SK-N-SH (cell line): ENCODE data around the gene TMEM232. TPM values are rescaled to one million over a fixed set of nuclear protein-coding genes. Genes with fewer than 3 reads are reported as not detected.

Experiments
- CTCF ChIA-PET: fragments of 300-600, 350-600 bp; formaldehyde crosslinking; extraction: SDS; loops from one replicate; lab custom pipeline; 2021; lab: Yijun Ruan, JAX
- POLR2A ChIA-PET: fragments of 350-600 bp; sonication (Branson Sonifier 250); formaldehyde crosslinking; extraction: SDS; loops from one replicate; lab custom pipeline; 2020; ENCODE audit warnings: antibody characterized with exemption, inconsistent platforms; lab: Yijun Ruan, JAX
- DNase-seq: peaks from one replicate; pipeline ENCODE4 v3.0.0; 2012
- H2AFZ ChIP-seq: fragments of 200-600 bp; sonication (generic); 2 replicates; pipeline ENCODE4 v1.8.1; 2016; ENCODE audit warnings: antibody characterized with exemption, mild to moderate bottlenecking, low read depth
- H3F3A ChIP-seq: fragments of 200-600 bp; sonication (generic); replicated peaks from 2 replicates; pipeline ENCODE3; 2016; ENCODE audit warnings: antibody characterized with exemption, mild to moderate bottlenecking; ENCODE audit not compliant: insufficient read depth
- H3K27ac ChIP-seq, 2 experiments: fragments of 200-500 bp in 1 of 2; fragments of 200-600 bp in 1 of 2; sonication (Bioruptor generic) in 1 of 2; sonication (generic), shearing (Covaris generic) in 1 of 2; 2 replicates each; pipeline versions ENCODE4 v1.5.1 to v1.6.1; 2014 to 2016; ENCODE audit warnings: low read depth in 2 of 2, inconsistent platforms in 1 of 2, low read length in 1 of 2, mild to moderate bottlenecking in 1 of 2, mixed read lengths in 1 of 2
- H3K27me3 ChIP-seq: fragments of 200-600 bp; sonication (generic), shearing (Covaris generic); 2 replicates; pipeline ENCODE4 v1.6.1; 2016; ENCODE audit warnings: mixed run types; ENCODE audit not compliant: insufficient read depth
- H3K36me3 ChIP-seq, 2 experiments: fragments of 200-500 bp in 1 of 2; fragments of 200-600 bp in 1 of 2; sonication (Bioruptor generic) in 1 of 2; sonication (generic) in 1 of 2; replicated peaks in 1 of 2; 2 replicates each; pipeline versions ENCODE3 to v1.5.1; 2014 to 2016; ENCODE audit warnings: low read length in 1 of 2, mild to moderate bottlenecking in 1 of 2; ENCODE audit not compliant: insufficient read depth in 2 of 2, control insufficient read depth in 1 of 2
- H3K4me1 ChIP-seq, 2 experiments: fragments of 200-500 bp in 1 of 2; fragments of 200-600 bp in 1 of 2; sonication (Bioruptor generic) in 1 of 2; sonication (generic), shearing (Covaris generic) in 1 of 2; 2 replicates each; pipeline versions ENCODE4 v1.5.1 to v1.6.1; 2014 to 2016; ENCODE audit warnings: low read depth in 1 of 2, low read length in 1 of 2, mixed run types in 1 of 2; ENCODE audit not compliant: insufficient read depth in 2 of 2, control insufficient read depth in 1 of 2
- H3K4me2 ChIP-seq: fragments of 200-600 bp; sonication (generic), shearing (Covaris generic); 2 replicates; pipeline ENCODE4 v1.6.1; 2017; ENCODE audit warnings: mixed run types
- H3K4me3 ChIP-seq, 2 experiments: fragments of 200-500 bp in 1 of 2; fragments of 200-600 bp in 1 of 2; sonication (Bioruptor generic) in 1 of 2; sonication (generic), shearing (Covaris generic) in 1 of 2; 2 replicates each; pipeline versions ENCODE4 v1.5.1 to v1.8.1; 2014 to 2016; ENCODE audit warnings: low read depth in 2 of 2, inconsistent platforms in 1 of 2, low read length in 1 of 2, mild to moderate bottlenecking in 1 of 2, mixed read lengths in 1 of 2, moderate library complexity in 1 of 2
- H3K79me2 ChIP-seq: fragments of 200-600 bp; sonication (generic); 2 replicates; pipeline ENCODE4 v1.8.1; 2017; ENCODE audit warnings: mild to moderate bottlenecking; ENCODE audit not compliant: insufficient read depth
- H3K9ac ChIP-seq: fragments of 200-600 bp; sonication (generic); 2 replicates; pipeline ENCODE4 v1.6.1; 2017; ENCODE audit warnings: mixed run types
- H3K9me2 ChIP-seq: fragments of 200-600 bp; sonication (generic); 2 replicates; pipeline ENCODE4 v1.6.1; 2017; ENCODE audit warnings: mixed run types
- H3K9me3 ChIP-seq: fragments of 200-600 bp; sonication (generic); 2 replicates; pipeline ENCODE4 v1.6.1; 2017; ENCODE audit warnings: mixed run types, mild to moderate bottlenecking, moderate library complexity
- H4K20me1 ChIP-seq: fragments of 200-600 bp; sonication (generic); 2 replicates; pipeline ENCODE4 v1.6.1; 2017; ENCODE audit warnings: mild to moderate bottlenecking, mixed run types; ENCODE audit not compliant: insufficient read depth
- CHD2 ChIP-seq: fragments of 150-350 bp; IDR thresholded peaks from 2 replicates; pipeline ENCODE4 v1.6.1; 2018; ENCODE audit warnings: low read length; ENCODE audit not compliant: partially characterized antibody
- CTCF ChIP-seq: fragments of 200-600 bp; sonication (generic); IDR thresholded peaks from 2 replicates; pipeline ENCODE4 v1.6.1; 2017; ENCODE audit warnings: antibody characterized with exemption, mild to moderate bottlenecking, moderate library complexity
- ELF1 ChIP-seq: IDR thresholded peaks from 2 replicates; pipeline ENCODE4 v1.4.0; 2012
- EP300 ChIP-seq, 2 experiments: IDR thresholded peaks; 2 replicates each; pipeline versions ENCODE4 v1.4.0 to v1.6.1; 2012; ENCODE audit warnings: borderline replicate concordance in 1 of 2, low read depth in 1 of 2, low read length in 1 of 2
- EZH2phosphoT487 ChIP-seq: fragments of 200-600 bp; sonication (generic); IDR thresholded peaks from 2 replicates; pipeline ENCODE4 v1.6.1; 2017; ENCODE audit warnings: low read depth, mixed run types, mild to moderate bottlenecking, antibody characterized with exemption, moderate library complexity, borderline replicate concordance
- FOSL2 ChIP-seq: IDR thresholded peaks from 2 replicates; pipeline ENCODE4 v1.4.0; 2012; ENCODE audit warnings: low read depth, mild to moderate bottlenecking, moderate library complexity, borderline replicate concordance
- FOXM1 ChIP-seq: IDR thresholded peaks from 2 replicates; pipeline ENCODE4 v1.4.0; 2012; ENCODE audit warnings: low read depth, mild to moderate bottlenecking
- GABPA ChIP-seq: IDR thresholded peaks from 2 replicates; pipeline ENCODE4 v1.4.0; 2012; ENCODE audit warnings: low read depth, mild to moderate bottlenecking
- IRF3 ChIP-seq: fragments of 150-350 bp; IDR thresholded peaks from 2 replicates; pipeline ENCODE4 v1.6.1; 2016; ENCODE audit warnings: mild to moderate bottlenecking, low read depth, low read length
- JUND ChIP-seq: IDR thresholded peaks from 2 replicates; pipeline ENCODE4 v1.4.0; 2012
- MAX ChIP-seq: IDR thresholded peaks from 2 replicates; pipeline ENCODE4 v1.4.0; 2012; ENCODE audit warnings: low read depth
- MEF2A ChIP-seq: IDR thresholded peaks from 2 replicates; pipeline ENCODE4 v1.4.0; 2012; ENCODE audit warnings: low read depth, borderline replicate concordance
- MXI1 ChIP-seq: IDR thresholded peaks from 2 replicates; pipeline ENCODE4 v1.6.1; 2012; ENCODE audit warnings: mild to moderate bottlenecking, low read depth, low read length, improper control_type of control experiment
- NRF1 ChIP-seq: IDR thresholded peaks from 2 replicates; pipeline ENCODE4 v1.6.1; 2012; ENCODE audit warnings: low read depth, mild to moderate bottlenecking, low read length
- PBX3 ChIP-seq: IDR thresholded peaks from 2 replicates; pipeline ENCODE4; 2012
- RAD21 ChIP-seq: IDR thresholded peaks from 2 replicates; pipeline ENCODE4 v1.6.1; 2012; ENCODE audit warnings: mild to moderate bottlenecking, low read length
- RCOR1 ChIP-seq: fragments of 150-350 bp; IDR thresholded peaks from 2 replicates; pipeline ENCODE4 v1.6.1; 2017; ENCODE audit warnings: antibody characterized with exemption, low read length
- REST ChIP-seq: IDR thresholded peaks from 2 replicates; pipeline ENCODE4 v1.6.1; 2012; ENCODE audit warnings: mild to moderate bottlenecking, low read depth, low read length, moderate library complexity
- RXRA ChIP-seq: IDR thresholded peaks from 2 replicates; pipeline ENCODE4 v1.4.0; 2012; ENCODE audit warnings: low read depth, mild to moderate bottlenecking, borderline replicate concordance
- SIN3A ChIP-seq: IDR thresholded peaks from 2 replicates; pipeline ENCODE4 v1.6.1; 2012; ENCODE audit warnings: low read depth, mild to moderate bottlenecking, low read length, moderate library complexity, borderline replicate concordance
- TCF12 ChIP-seq: IDR thresholded peaks from 2 replicates; pipeline ENCODE4 v1.4.0; 2012
- USF1 ChIP-seq: IDR thresholded peaks from 2 replicates; pipeline ENCODE4 v1.4.0; 2012; ENCODE audit warnings: low read depth, borderline replicate concordance
- USF2 ChIP-seq: fragments of 150-350 bp; IDR thresholded peaks from 2 replicates; pipeline ENCODE4 v1.6.1; 2017; ENCODE audit warnings: antibody characterized with exemption, low read length, low read depth, borderline replicate concordance
- YY1 ChIP-seq: IDR thresholded peaks from 2 replicates; pipeline ENCODE4 v1.4.0; 2012; ENCODE audit warnings: low read depth, mild to moderate bottlenecking
- polyA plus RNA-seq, 3 experiments: library from polyadenylated mRNA; depleted of rRNA; stranded (reverse); fragments of >200 nt; gene quantifications; 2 replicates each; pipeline ENCODE4 v1.2.3, GENCODE V29; 2012

The TMEM232 gene
- polyA plus RNA-seq, 1 of the 3 experiments (the other 2 are of a cell fraction): 0.66 TPM

GRCh38 chr5:110386782-110387181 is 339.7 kb downstream of the TMEM232 start (continued):
- TF ChIP-seq RXRA (peak; percentile 70; the same call in 1 of the 2 replicates), JUND (peak; percentile 76; the same call in 1 of the 2 replicates), FOSL2 (peak; percentile 78), PBX3 (peak; percentile 75), RAD21 (no peak), NRF1 (no peak), ELF1 (no peak), FOXM1 (no peak), CHD2 (no peak), TCF12 (peak; percentile 83), CTCF (no peak), IRF3 (no peak), SIN3A (no peak), EP300 (IDR thresholded peaks at IDR 0.05; ENCODE audit: borderline replicate concordance in 1 of 2, low read depth in 1 of 2, low read length in 1 of 2) (peak in 1 of 2 experiments; percentile 76; a peak in 2 of 4 replicates), MXI1 (no peak), EZH2phosphoT487 (no peak), YY1 (no peak)

- Histone ChIP-seq H3K9me3 (no peaks in the 10 kb centered on the region), H3K36me3 (no peaks in the 10 kb centered on the region), H4K20me1 (no peaks in the 10 kb centered on the region), H3K4me3 (no peak overlapping the region), H3K4me2 (no peak overlapping the region), H3K9me2 (no peaks in the 10 kb centered on the region), H3K9ac (no peak overlapping the region), H3K79me2 (no peaks in the 10 kb centered on the region), H3K27me3 (no peaks in the 10 kb centered on the region), H3F3A (peaks cover 4% of the 10 kb centered on the region), H2AFZ (no peak overlapping the region), H3K27ac (no peak overlapping the region), H3K4me1 (peaks cover 0 to 8% of the 10 kb centered on the region in 2 experiments; a peak in 3 of 4 replicates)
- no peak for DNase-seq
- ChIA-PET CTCF (no interaction called here), POLR2A (no interaction called here)
- no peak for TF ChIP-seq GABPA
- no peak for TF ChIP-seq ELF1
- no peak for TF ChIP-seq EZH2phosphoT487
- TF ChIP-seq RCOR1: no peak
- no peak for TF ChIP-seq YY1
- TF ChIP-seq MAX: no peak
- TF ChIP-seq USF1: no peak
- no peak for TF ChIP-seq EP300 (IDR thresholded peaks at IDR 0.05; ENCODE audit: borderline replicate concordance in 1 of 2, low read depth in 1 of 2, low read length in 1 of 2)
- no peak for TF ChIP-seq REST
- TF ChIP-seq RAD21: no peak
- no peak for TF ChIP-seq USF2
- no peak for TF ChIP-seq MEF2A
Observed at GRCh38 chr5:110383231-110383630, 343.2 kb downstream of the TMEM232 start.
